Mononuclear cell (primary cell): ENCODE data around the gene FLAD1. TPM values are rescaled to one million over a fixed set of nuclear protein-coding genes. Genes with fewer than 3 reads are reported as not detected.

Source experiments
- H3K27me3 ChIP-seq: 2 replicates; pipeline ENCODE4 v1.6.0; 2011; ENCODE audit warnings: low read length, control low read depth; ENCODE audit not compliant: insufficient read depth
- H3K4me1 ChIP-seq: 2 replicates; pipeline ENCODE4 v1.5.1; 2011; ENCODE audit warnings: mild to moderate bottlenecking, low read length, control low read depth; ENCODE audit not compliant: insufficient read depth
- H3K4me3 ChIP-seq: 2 replicates; pipeline ENCODE4 v1.5.1; 2011; ENCODE audit warnings: mild to moderate bottlenecking, low read length, moderate library complexity
- H3K9me3 ChIP-seq: 2 replicates; pipeline ENCODE4 v1.5.1; 2011; ENCODE audit warnings: low read depth, mild to moderate bottlenecking, control low read depth, low read length
- total RNA-seq: library from RNA; depleted of rRNA; stranded (reverse); fragments of >200 nt; gene quantifications from one replicate; pipeline ENCODE4 v1.2.3, GENCODE V29; 2012

FLAD1 gene
- total RNA-seq, 1 donor, result 11.3 TPM

DNA sequence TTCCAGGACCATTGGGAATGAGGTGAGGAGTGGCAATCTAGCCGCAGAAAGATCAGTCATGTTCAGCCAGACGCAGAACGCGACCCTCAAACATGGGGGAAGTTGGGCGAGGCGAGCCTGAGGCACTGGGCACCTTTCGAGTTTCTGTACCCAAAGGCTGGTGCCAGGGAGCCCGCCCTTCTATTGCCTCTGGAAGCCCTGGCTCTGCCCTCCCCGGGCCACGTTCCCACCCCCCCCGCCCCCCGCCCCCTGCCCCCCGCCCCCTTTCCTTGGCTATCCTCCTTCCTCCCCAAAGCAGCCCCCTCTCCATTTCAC lies 17.2 kb downstream of the FLAD1 start:
- peaks cover 59% of the 10 kb centered on the region for H3K4me1 ChIP-seq
- H3K4me3 ChIP-seq, result peak overlapping the region; percentile 62
- no peaks in the 10 kb centered on the region for H3K27me3 ChIP-seq
- no peaks in the 10 kb centered on the region for H3K9me3 ChIP-seq

DNA sequence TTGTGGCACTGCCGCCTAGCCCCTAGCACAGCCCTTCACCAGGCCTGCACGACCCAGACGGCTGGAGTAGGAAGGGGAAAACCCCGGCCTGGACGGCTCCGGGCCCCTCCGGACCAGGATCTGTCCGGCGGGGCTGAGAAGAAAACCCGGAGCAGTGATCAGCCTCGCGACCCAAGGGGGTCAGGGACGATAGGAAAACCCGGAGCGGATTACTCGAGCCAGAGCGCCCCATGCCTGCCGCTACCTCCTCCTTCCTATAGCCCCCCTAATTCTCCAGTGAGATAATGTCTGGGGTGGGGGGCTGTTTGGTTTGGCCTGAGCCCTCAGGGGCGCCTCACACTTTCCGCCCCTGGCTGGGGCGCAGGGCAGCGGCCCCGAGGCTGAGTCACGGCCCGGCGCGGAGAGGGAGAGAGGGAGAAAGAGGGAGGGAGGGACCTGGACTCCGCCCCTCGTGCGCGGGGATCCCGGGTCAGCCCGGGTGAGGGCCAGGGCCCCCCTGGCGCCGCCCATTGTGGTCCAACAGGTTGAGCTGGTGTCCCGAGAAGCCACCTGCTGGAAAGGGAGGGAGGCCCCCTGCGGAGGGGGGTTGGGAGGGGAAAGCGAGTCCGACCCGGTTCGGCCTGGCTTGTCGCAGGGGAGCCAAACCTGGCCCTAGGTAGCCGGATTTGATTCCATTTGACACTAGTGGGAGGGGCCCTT lies 17.7 kb downstream of the FLAD1 start:
- Histone ChIP-seq H3K9me3 (no peaks in the 10 kb centered on the region), H3K4me1 (peaks cover 61% of the 10 kb centered on the region), H3K27me3 (no peaks in the 10 kb centered on the region), H3K4me3 (peak overlapping the region; percentile 62)

DNA sequence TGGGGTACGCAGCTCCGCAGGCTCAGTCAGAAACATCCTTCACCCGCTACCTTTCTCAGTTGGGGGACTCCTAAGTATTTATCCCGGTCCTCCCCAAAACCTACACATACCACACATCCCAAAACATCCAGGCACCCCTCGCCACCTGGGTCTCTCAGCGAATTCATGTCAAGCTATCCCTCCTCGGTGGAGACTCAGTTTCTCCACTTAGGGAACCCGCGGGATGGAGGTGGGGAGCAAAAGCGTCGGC lies 18.2 kb downstream of the FLAD1 start:
- H3K4me1 ChIP-seq, result peaks cover 61% of the 10 kb centered on the region
- H3K4me3 ChIP-seq, result peak overlapping the region; percentile 62
- H3K9me3 ChIP-seq, result no peaks in the 10 kb centered on the region
- H3K27me3 ChIP-seq, result no peaks in the 10 kb centered on the region

DNA sequence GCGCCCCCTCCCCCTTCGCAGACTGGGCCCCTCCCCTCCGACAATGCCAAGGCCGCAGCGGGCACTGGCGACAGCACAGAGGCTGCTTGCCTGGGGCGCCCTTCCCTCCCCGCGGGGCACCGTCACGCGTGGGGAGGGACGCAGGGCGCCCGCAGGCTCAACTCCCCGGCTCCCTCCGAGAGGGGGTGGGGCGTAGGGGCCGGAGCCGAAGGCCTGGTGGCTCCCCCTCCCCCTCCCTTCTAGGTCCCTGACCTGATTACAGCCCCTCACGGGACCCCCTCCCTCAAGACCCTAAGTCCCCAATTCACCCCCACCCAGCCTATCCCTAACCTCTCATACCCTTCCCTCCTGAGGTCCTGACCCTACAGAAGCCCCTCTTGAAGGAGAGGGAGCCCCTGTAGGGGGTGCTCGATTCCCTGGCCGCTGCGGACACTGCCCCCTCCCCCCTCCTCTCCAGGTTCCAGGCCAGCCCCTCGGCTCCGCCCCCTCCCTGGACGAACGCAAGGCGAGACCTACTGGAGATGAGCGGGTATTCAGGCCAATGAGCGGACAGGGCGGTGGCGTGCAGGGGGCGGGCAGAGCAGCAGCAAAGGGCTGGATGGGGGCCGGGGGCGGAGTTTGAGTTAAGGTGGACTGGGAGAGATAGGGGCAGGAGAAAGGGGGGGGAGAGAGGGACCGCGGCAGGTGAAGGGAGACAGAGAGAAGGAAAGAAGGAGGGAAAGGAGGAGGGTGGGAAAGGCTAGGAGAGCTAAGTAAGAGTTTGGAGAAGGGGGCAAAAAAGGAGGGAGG lies 18.7 kb downstream of the FLAD1 start:
- Histone ChIP-seq H3K4me3 (peak overlapping the region; percentile 62), H3K4me1 (peaks cover 65% of the 10 kb centered on the region), H3K9me3 (no peaks in the 10 kb centered on the region), H3K27me3 (no peaks in the 10 kb centered on the region)

DNA sequence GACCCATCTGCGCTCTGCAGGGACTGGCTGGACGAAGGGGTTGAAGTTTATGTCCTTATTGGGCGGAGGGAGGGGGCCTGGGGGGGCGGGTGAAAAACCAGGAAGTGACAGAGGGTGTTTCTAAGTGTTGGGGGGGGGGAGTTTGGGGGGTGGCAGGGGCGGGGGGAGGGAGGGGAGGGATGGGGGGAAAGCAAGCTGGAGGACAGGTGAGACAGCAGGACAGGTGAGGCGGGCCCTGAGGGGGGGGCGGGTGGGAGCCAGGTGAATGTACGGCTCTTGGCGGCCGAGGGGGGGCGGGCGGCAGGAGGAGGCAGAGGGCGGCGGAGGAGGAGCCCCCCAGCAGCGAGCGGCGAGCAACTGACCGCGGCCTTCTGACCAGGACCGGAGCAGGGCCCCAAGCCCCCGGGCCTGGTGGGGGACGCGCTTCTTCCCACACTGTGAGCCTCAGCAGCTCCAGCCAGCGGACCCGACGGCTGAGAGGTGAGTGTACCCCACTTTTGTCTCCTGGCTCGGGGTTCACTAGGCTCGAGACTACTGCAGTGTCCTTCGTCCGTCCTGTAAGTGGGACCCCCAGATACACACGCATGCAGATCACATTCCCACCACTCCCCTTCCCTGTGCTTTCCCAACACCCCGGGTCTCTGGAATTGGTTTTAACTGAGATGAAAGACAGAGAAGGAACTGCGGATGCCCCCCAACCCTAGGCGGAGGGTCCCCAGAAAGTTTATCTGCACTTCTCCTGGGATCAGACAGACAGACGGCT lies 19.5 kb downstream of the FLAD1 start, which contains the start of gene ZBTB7B:
Gene ZBTB7B (plus strand): TSS at position 339 of the 763 bp plus-strand sequence. CDS start 11,859 bp downstream, outside the sequence.
- Histone ChIP-seq H3K27me3 (no peaks in the 10 kb centered on the region), H3K4me1 (peaks cover 66% of the 10 kb centered on the region), H3K9me3 (no peaks in the 10 kb centered on the region), H3K4me3 (peak within 1 kb of the TSS; percentile 96)

DNA sequence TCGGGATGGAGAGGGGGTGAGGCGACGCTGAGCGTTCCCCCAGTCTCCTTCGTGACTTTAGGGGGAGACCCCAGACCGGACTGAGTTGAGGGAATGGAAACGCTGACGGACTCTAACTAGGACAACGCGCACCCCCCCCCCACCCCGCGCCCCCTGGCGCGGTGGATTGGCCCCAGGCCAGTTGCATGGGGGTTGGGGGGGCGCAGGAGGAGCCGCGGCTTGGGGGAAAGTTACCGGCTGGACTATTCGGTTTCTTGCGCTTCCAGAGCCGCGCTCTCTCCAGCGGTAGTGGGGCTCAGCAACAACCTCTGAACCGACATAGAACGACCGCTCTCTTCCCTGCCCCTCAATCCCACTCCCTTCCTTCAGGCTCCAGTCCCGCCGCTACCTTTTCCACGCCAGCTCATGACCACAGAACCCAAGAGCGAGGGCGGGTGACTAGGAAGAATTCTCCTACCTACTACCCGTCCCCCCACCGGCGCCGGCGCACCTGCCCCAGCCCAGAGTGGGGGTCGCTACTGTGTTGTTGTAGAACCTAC lies 20.2 kb downstream of the FLAD1 start:
- H3K9me3 ChIP-seq, result no peaks in the 10 kb centered on the region
- H3K4me1 ChIP-seq, result peaks cover 66% of the 10 kb centered on the region
- H3K27me3 ChIP-seq, result no peaks in the 10 kb centered on the region
- H3K4me3 ChIP-seq, result peak overlapping the region; percentile 96

DNA sequence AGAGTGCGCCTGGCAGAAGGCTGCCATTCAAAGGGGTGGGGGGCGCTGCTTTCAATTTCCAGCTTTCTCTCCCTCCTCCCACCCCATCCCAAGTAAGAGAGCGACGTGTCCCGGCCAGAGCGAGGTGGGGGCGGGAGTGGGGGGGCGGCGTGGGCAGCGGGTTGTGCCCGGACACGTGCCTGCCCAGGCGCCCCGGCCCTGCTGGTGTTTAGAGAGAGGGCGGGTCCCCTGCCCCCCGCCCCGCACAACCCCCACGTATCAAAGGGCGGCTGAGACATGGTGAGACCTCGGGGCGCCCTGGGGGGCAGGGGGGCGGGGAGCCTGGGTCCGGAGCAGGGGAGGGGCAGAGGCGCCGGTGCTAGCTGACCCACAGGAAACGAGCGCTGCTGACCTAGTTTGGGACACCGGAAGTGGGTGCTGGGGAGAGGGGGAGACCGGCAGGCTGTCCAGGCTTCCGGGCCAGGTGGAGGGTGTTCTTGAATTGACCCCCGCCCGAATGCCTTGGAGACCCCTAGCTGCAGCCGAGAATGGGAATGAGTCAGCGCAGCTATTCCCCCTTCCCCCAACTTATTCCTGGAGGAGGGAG lies 20.7 kb downstream of the FLAD1 start:
- H3K9me3 ChIP-seq, result no peaks in the 10 kb centered on the region
- peak overlapping the region; percentile 96 for H3K4me3 ChIP-seq
- peaks cover 67% of the 10 kb centered on the region for H3K4me1 ChIP-seq
- H3K27me3 ChIP-seq, result no peaks in the 10 kb centered on the region

DNA sequence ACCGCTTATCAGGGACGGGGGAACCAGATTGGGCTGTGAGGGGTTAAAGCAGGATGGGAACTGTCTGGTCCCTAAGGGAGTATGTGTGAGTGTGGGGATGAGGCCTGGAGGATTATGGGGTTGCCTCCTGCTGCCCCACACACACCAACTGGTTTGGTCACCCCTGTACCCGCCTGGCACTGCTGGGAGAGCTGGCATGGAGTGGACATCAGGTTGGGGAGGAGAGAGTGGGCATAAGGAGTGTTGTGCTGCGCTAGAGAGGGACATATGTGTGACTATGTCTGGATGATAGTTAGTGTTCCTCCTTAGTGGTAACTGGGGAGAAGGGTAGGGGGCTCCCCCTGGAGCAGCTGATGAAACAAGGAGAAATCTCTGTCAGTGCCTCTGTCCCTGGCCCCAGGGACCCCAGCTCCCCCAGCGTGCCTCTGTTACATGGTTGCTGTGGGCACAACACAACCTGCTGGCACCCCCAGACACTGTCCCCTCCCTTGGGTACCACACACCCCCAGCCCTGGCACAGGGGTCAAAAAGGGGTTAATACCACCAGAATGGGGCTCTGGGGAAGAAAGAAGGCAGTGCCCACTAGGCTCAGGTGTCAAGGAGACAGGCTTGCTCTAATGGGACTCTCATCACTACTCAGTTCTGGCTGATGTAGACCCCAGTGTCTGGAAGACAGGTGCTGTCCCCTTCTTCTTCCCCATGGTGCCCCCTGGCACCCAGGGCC lies 21.4 kb downstream of the FLAD1 start:
- H3K4me3 ChIP-seq, result peak overlapping the region; percentile 96
- H3K27me3 ChIP-seq, result no peaks in the 10 kb centered on the region
- no peaks in the 10 kb centered on the region for H3K9me3 ChIP-seq
- H3K4me1 ChIP-seq, result peaks cover 66% of the 10 kb centered on the region

DNA sequence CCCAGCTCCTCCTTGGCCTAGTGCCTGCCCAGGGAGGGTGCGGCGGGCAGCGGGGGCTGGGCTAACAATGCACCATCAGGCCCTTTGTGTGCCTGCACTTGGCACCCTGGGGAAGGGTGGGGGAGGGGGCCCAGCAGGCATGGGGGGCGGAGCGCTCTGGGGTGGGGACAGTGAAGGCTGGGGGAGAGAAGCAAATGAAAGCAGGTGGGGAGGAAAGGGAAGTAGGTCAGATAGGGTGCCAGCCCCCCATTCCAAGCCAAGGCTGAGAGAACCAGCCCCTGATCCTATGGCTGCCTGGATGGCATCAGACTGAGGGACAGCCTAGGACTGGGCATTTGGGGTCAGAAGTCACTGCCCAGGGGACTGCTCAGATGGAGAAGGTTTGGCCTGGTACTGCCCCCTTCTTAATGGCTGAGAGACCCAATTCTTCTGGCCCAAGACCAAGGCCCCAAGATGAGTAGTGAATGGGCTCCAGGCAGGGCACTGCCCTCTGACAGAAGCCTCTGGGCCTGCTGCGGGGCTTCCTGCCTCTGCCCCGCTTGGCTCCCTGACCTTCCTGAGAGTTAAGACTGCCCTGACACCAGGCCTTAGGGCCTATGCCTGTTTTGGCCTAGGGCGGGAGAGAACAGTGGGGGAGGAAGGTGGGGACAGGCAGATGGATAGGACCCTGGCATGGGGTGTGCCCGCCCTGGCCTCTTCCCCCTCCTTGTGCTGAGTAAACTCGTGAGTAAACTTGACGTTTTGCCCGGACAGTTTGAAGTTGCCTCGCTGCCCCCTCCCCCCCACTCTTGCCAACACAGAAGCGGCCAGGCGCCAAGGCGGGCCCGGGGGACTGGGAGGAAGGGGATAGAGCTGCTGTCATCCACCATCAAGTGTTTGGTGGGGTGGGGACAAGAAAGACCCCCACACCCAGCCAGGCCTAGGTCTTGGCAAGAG lies 22.2 kb downstream of the FLAD1 start:
- Histone ChIP-seq H3K27me3 (no peaks in the 10 kb centered on the region), H3K4me3 (peak overlapping the region; percentile 96), H3K4me1 (peaks cover 66% of the 10 kb centered on the region), H3K9me3 (no peaks in the 10 kb centered on the region)

DNA sequence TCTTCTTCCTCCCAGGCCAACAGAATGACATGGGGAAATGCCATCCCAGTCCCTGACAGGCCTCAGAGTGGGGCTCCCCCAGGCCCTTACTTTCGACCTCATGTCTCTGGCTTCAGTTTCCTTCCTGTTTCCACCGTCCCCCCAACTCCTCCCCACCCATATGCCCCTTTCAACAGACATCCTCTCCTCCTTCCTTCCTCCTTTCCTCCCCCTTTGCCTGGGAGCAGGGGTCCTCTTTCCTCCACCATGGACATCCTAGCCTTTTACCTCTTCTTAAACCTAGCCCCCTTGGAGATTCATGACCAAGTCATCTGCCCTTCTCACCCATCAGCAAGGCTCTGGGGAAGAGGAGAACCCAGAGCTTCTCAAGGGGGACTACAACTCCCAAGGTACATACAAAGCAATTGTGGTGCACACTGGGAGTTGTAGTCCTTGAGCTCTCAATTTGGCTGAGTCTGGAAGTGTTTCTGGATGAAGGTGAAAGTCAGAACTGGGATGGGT lies 23.5 kb downstream of the FLAD1 start:
- no peaks in the 10 kb centered on the region for H3K9me3 ChIP-seq
- peaks cover 75% of the 10 kb centered on the region for H3K4me1 ChIP-seq
- no peak overlapping the region for H3K4me3 ChIP-seq
- no peaks in the 10 kb centered on the region for H3K27me3 ChIP-seq

DNA sequence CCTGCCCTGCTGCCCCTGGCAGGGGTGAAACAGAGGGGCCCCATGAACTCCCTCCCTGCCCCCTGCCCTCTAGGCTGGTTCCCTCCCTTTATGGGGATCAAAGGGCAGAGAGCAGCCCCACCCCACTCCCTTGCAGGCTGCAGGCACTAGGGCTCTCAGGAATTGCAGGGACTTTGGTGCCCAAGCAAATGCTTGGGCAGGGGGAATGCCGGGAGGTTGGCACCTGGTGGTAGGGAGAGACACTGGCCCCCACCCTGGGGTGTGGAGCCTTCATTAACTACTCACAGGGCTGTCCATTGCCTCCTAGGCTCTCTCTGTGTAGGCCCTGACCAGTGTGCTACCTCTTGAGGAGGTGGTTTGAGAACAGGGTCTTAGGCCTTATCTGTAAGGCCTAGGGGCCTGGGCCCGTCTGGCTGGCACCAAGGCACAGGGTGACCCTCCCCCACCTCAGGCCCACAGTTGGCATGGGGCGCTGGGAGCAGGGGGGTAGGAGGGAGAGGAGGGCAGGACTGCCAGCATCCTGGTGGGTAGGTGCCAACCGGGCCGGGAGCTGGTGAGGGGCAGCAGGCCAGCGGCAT lies 24.2 kb downstream of the FLAD1 start:
- Histone ChIP-seq H3K9me3 (no peaks in the 10 kb centered on the region), H3K4me3 (peak overlapping the region; percentile 53), H3K27me3 (no peaks in the 10 kb centered on the region), H3K4me1 (peaks cover 82% of the 10 kb centered on the region)

DNA sequence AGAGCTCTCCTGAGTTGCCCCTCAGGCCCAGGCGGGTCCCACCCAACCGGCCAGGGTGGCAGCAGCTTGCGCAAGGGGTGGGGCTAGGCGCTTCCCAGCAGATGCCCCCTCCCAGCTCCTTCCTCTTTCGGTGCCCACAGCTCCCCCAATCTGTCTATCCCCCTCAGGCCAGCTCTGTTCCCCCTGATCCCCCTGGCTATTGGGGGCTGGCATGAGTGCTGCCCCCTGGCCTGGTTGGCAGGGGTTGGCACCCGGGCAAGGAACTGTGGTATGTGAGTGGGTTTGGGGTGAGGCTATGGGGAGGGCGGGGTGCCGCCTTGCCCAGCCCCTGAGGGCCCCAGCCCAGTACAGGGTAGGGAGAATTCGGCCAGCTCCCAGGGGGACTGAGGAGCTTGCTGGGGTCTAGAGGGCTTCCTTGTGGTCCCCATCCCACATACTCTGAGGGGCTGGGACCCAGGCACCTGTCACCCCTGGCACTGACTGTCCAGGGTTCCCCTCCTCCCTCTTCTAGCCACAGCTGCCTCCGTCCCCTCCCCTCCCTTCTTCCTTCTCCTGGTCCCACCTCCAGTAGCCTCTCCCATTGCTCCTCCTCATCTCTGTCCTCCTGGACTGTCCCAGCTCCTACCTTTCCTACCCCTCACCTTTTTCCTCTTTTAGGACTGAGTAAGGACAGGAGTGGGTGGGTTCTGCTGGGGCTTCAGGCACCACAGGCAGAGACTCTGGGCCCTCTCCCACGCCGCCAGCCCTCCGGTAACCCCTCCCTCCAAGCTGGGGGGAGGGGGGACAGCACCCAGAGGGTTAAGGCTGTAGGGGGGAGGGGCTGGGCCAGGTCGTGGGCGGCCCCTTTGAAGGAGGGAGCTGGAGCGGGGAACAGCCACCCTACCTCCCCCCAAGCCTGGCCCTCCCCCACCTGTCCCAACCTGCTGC lies 25.1 kb downstream of the FLAD1 start:
- H3K27me3 ChIP-seq, result no peaks in the 10 kb centered on the region
- H3K4me1 ChIP-seq, result peaks cover 91% of the 10 kb centered on the region
- H3K9me3 ChIP-seq, result no peaks in the 10 kb centered on the region
- peak overlapping the region; percentile 53 for H3K4me3 ChIP-seq
